Right ventricle myocardium superior (tissue), 1 donor: ENCODE measurements around the gene SLCO2B1. TPM values are rescaled to one million over a fixed set of nuclear protein-coding genes. Genes with fewer than 3 reads are reported as not detected.

ENCODE experiments used
- ATAC-seq: fragments of 200-7000 bp; cut with Tn5 transposase; one replicate; pipeline ENCODE4 v1.9.1; 2020; ENCODE audit warnings: mild to moderate bottlenecking; ENCODE audit not compliant: poor library complexity
- DNase-seq: peaks from one replicate; pipeline ENCODE4 v3.0.0-alpha.2; 2020
- intact Hi-C: fragments of 100-400 bp; cut with DNase I; formaldehyde crosslinking; loops from one replicate; pipeline ENCODE4 v1.11.2; 2022
- total RNA-seq: library from RNA; stranded (reverse); fragmentation: NEBNext Ultra II Directional; extraction: Animal tissue kit (Norgen Biotek cat#: 25700); gene quantifications from one replicate; pipeline ENCODE4 v1.2.1, GENCODE V29; 2021
- donor health status: DM: no; HTN: yes; CAD: no; lungs with severe emphysema.

The SLCO2B1 gene
- total RNA-seq, 1 donor from 2014 or later = 28.2 TPM

DNA sequence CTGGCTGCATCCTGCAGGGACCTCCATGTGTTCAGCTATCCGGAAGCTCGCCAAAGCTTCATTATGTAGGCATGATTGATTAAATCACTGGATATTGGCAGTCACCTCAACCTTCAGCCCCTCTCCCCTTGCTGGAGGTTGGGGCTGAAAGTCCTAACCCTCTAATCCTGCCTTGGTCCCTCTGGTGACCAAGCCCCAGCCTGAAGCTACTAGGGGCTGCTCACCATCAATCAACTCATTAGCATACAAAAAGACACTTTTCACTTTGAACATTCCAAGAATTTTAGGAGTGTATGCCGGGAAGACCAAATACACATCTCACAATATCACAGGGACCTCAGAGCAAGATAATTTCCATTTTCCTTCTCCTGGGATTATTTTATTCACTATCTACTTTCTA, 50.9 kb downstream of the SLCO2B1 start:
- DNase-seq = no peak
- intact Hi-C loops = no loop called here
- no peak for ATAC-seq

DNA sequence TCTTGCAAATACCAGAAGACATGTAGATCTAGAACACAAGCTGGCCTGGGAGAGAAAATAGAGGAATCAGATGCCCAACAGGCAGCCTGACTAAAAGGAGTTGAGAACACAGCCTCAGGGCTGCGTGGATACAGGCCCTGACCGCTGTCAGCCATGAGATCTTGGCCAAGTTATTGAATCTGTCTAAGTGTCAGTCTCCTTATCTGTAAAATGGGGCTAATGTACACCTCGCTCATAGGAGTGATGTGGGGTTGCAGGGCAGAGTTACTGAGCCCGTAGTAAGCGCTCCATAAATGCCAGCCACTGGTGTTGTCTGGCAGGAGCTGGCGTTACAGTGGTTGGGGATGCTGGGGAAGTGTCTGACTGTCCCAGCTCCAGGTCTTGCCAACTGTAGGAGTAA, 51.3 kb downstream of the SLCO2B1 start:
- DNase-seq (no peak), ATAC-seq (no peak)
- intact Hi-C loops = no loop called here

DNA sequence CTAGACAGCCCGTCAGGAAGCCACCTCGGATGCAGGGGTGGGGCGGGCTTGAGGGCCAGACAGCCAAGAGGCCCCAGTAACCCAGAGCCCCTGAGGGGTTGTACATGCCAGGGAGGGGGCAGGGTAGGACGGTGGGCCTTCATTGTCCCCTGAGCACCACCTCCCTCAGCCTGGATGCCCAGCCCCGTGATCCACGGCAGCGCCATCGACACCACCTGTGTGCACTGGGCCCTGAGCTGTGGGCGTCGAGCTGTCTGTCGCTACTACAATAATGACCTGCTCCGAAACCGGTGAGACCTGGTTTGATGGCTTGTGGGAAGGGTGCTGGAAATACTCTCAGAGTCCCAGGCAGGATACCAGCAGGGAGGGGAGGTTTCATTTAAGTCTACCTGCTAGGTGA, 52.2 kb downstream of the SLCO2B1 start:
- intact Hi-C loops = no loop called here

DNA sequence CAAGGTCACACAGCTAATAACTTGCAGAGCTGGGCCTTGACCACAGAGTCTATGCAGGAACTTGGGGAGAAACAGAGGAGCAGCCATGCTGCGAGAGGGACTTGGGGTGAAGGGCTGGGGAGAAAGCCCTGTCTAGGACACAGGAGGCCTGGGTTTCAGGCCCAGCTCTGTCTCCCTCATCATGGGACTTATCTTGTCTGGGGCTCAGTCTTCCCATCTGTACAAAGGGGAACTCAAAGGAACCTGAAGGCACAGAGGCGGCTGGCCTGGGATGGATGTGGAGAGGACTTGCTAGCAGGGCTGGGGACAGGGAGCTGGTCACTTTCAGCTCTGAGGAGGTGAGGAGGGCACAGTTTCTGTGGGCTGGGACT, 52.7 kb downstream of the SLCO2B1 start:
- DNase-seq = no peak
- ATAC-seq = no peak
- intact Hi-C loops = no loop called here

More for the DNA sequence above, 52.2 kb downstream of the SLCO2B1 start:
- ATAC-seq (no peak), DNase-seq (no peak)

DNA sequence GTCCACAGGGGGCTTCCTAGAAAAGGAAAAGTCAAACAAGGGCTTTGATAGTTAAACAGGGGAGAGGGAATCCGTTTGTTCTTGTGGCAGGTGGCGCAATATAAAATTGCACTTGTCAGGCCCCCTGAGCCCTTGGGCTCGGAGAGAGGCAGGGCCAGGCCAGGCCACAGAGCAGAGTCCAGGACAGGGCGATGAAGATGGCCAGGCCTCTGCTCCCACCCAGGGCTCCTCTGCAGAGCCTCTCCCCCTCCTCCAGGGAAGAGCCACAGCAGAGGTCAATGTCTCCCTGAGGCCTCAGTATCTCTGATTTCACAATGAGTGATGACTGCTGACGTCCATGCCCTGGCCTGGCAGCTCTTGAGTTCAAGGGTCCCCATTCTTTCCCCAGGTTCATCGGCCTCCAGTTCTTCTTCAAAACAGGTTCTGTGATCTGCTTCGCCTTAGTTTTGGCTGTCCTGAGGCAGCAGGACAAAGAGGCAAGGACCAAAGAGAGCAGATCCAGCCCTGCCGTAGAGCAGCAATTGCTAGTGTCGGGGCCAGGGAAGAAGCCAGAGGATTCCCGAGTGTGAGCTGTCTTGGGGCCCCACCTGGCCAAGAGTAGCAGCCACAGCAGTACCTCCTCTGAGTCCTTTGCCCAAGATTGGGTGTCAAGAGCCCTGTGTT, 53.2 kb downstream of the SLCO2B1 start:
- no peak for ATAC-seq
- DNase-seq = no peak
- intact Hi-C loops = no loop called here

DNA sequence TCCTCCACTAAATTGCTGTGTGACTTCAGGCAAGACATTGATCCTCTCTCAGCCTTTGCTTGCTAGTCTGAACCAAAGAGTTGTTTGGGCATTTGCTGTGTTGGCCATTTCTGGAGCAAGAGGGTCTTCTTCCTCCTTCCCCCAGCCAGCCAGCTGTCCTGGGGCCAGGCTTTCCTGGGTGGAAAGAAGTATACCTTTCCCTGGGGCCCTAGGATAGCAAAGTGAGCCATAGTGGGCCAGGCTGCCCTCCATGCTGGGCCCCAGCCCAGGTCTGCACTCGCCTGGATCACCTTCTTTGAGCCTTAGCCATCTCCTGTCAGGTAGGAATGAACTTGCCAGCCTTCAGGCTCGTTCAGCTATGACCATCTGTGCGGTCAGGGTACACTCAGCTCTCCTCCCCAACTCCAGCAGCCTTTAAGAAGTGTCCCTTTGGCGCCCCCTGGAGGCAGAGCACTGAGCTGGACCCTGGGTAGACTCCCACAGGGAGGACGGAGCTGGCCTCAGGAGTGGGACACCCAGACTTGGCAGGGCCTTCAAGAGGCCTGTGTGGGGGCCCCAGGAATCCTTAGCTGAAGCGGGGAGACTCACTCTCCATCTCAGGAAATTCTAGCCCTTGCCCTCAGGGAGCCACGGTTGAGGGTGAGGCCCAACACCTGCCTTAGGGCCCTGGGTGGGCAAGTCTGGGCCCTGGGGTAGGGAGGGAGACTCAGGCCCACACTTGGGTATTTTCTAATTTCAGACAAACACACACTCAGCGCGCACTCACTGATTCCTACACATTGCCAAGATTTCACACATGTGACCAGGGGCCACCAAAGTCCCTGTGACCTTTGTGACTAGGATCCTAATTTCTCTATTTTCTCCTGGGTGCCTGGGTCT, 54.0 kb downstream of the SLCO2B1 start:
- intact Hi-C loops = loop anchor here (1.0 kb wide), 1 partner anchor 60 kb away; no protein-coding TSS in a partner anchor
- peak; percentile 95 for DNase-seq
- peak; percentile 94 for ATAC-seq

DNA sequence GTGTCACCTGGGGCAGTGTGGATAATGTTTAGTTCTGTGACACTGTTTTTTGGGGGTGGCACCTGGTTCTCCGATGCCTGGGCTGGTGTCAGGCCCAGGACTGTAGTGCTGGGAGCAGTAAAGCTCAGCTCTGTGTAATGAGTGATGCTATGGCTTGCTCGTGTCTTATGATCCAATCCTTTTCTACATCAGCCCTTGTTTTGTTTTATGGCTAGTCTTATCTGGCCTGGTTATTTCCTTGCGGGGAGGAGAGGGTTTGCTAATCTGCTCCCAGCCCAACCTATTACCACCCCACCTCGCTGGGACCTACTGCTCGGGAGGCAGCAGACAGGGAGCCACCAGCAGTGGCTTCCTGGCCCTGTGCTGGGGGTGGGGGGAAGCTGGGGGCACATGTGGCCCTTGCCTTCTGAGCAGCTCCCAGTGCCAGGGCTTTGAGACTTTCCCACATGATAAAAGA, 54.7 kb downstream of the SLCO2B1 start:
- intact Hi-C loops = loop anchor here (1.0 kb wide), 1 partner anchor 60 kb away; no protein-coding TSS in a partner anchor
- DNase-seq (no peak), ATAC-seq (no peak)

DNA sequence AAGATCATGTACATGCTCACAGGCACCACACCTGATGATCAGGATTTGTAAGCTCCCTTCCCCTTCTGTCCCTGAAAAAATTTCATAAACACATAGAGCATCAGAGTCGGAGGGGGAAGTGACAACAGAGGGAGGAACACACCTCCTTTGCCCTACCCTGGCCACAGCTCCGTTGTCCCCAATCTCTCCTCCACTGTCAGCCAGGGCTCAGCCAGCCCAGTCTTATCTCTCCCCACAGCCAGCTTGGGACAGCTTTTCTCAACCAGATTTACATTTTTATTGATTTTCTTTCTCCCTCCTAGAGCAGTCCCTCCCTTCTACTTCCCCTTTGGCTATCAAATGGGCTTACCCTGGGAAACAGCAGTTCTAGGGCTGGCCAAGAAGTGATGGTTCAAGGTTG, 57.5 kb downstream of the SLCO2B1 start:
- intact Hi-C loops = no loop called here
- ATAC-seq = no peak
- no peak for DNase-seq

DNA sequence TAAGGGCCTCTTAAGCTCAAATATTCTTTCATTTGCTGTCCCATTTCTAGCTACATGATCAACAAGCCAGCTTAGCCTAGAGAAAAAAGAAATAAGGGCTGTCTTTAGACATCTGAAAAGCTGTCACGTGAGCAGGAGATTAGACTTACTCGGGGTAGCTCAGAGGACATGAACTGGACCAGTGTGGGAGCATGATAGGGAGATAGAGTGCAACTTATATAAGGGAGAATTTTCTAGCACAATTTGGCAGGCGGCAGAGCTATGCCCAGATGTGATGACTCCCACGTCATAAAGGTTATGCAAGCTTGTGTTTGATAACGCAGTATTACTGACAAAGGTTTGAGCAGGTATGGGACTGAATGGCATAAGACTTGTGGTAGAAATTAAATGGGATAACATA, 61.5 kb downstream of the SLCO2B1 start:
- no peak for DNase-seq
- intact Hi-C loops = no loop called here
- ATAC-seq = no peak

DNA sequence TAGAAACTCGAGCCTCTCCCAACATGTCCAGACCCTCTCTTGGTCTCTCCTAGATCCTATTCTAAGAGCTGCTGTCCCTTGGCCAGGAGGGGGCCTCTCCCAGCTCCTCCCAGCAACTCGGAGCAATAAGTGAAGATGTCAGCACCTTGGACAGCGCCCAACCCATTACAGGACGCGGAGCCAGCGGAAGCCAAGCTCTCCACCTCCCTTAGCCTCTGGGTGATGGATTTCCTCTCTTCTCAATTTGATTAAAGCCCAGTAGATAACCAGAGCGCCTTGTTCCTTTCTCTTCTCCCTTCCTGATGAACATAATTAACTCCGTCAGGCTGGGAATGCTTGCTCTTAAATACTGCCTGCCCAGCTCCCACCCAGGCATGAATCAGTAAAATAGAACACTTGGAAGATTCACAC, 63.5 kb downstream of the SLCO2B1 start:
- peak; percentile 83 for DNase-seq
- intact Hi-C loops = no loop called here
- peak; percentile 81 for ATAC-seq

DNA sequence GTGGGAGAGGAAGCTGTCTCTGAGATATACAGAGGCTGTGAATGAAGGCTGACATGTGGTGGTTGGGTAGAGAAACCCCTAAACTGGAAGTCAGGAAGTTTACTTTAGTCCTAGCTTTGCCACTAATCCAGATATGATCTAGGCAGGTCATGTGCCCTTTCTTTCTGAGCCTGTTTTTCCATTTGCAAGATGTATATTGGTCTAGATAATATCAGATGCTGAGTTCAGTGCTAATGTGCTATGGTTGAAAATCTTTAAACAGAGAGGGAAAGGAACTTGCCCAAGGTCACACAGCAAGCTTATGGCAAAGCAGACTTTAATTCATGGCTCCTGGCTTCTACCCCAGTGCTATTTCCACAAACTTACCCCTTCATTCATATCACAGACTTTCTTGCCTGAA, 63.9 kb downstream of the SLCO2B1 start:
- no peak for ATAC-seq
- intact Hi-C loops = no loop called here
- no peak for DNase-seq

DNA sequence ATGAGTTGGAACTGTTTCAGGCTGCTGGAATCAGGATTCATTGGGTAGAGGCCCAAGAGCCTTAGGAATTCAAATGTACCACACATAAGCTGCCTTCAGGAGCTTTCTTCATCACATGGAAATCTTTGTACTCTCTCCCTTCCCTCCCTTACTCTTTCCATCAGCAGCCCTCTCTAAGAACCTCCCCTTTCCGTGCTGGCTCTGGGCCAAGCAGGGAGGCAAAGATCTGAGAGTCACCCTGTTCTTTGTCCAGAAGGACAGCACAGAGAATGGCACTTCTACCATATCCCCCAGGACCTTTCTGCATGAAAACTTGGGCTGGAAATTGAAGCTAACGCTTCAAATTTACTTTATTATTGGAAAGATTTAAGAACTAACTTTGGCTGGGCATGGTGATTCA, 69.0 kb downstream of the SLCO2B1 start:
- ATAC-seq (no peak), DNase-seq (no peak)
- intact Hi-C loops = no loop called here

DNA sequence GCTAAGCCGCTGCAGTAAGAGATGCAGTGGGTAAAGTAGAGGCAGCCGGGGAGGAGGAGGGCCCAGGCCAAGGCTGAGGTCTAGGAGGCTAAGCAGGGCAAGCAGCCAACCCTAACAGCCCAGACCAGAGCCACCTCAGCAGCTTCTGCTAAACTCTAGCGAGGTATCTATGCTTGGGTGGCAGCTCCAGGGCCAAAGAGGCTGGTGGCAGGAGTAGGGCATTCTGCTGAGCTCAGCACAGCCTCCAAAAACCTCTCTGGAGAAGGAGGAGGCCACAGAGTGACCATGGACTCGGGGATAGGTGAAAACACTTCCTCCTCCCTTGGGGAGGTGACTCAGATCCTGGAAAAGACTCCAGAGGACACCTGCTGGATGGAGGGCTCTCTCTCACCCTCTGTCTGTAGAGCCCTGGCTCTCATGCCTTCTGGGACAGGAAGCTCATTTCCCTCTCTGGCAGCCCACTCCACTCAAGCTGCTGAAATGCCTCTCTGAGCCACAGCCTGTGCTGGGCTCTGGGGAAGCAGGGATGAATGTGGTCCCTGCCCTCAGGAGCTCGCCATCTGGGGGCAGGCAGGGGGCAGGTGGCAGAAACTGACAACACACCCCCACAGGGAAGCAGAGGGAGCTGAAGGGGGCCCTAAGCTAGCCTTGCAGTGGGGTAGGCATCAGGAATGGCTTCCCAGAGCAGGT, 73.2 kb downstream of the SLCO2B1 start:
- intact Hi-C loops = no loop called here
- ATAC-seq (no peak), DNase-seq (no peak)

DNA sequence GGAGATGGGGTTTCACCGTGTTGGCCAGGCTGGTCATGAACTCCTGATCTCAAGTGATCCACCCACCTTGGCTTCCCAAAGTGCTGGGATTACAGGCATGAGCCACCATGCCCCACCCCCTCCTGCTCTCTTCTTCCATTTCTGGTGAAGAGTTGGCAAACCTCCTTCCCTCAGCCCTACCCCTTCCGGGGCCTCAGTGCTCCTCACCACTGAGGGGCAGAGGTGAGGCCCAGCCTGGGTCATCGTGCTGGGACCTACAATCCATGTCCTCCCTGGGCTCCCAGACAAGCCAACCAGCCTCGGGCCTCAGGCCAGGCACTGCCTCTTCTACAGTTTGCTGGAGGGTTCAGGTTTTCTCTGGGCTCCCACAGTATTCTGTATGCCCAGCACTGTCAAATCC, 74.9 kb downstream of the SLCO2B1 start:
- intact Hi-C loops = no loop called here
- DNase-seq (no peak), ATAC-seq (no peak)

DNA sequence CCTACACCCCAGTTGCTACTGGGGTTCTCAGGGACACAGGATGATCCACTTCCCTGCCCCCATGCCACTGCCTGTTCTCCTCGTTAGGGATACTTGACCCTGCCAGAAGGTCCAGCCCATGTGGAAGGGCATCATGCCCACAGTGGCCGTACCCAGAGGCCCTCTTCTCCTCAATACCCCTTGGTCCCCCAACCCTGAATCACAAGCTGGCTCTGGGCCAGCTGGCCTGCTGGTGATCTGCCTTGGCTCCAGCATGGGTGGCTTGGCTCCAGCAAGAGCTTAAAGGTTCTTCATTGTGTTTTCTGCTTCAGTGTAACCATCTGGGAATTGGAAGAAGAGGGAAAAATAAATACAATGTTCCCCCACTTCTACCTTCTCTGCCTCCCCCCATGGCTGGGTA, 78.6 kb downstream of the SLCO2B1 start:
- DNase-seq (no peak), ATAC-seq (no peak)
- intact Hi-C loops = no loop called here

DNA sequence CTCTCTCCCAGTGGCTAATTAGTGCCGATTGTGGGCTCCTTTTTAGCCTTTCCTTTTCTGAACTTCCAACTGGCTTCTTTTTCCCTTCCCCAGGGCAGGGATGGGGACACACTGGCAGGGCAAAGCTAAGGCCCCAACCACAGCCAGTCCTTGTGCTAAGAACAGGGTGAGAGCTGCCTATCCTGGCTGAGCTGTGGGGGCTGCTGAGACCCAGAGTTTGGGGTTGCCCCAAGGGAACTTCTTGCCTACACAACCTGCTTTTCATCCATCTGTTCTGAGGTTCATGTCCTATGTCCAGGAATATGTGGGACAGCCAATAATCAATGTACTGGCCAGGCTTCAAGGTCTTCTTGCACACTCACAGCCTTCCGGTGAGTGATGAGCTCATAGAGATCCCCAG, 79.7 kb downstream of the SLCO2B1 start:
- DNase-seq = no peak
- intact Hi-C loops = no loop called here
- no peak for ATAC-seq

DNA sequence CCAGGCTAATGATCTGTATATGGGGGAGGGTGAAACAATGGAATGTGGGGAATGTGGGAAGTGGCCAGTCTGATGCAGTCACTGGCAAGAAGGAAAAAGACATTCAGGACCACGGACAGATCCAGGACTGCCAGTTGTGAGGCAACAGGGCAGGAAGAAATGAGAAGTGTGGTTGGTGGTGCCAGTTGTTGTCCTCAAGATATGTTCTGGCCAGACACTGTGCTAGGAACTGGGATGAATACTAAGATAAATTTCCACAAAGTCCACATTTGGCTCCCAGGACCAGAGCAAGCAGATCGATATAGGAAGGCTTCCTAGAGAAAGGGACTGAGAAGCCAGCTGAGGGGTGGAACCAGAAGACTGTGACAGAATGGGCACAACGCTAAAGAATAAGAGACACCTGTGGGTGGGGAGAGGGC, 82.9 kb downstream of the SLCO2B1 start:
- no peak for DNase-seq
- intact Hi-C loops = no loop called here
- ATAC-seq = no peak

DNA sequence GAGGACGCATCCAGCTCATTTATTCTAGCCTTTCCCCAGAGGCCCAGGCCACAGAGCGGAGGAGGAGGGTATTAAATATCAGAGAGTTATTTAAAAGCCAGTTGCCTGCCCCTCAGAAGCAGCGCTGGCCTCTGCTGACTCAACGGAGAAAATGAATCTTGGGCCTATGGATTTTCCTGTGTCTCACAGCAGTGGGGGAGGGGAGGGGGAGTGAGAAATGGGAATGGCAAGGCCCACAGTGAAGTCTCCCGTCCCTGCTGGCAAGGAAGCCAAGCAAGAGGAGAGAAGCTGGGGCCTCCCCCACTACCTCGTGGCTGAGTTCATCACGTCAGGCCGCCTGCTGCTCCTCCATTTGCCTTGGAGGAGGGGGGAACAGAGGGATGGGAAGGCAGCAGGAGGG, 85.2 kb downstream of the SLCO2B1 start:
- DNase-seq (no peak), ATAC-seq (no peak)
- intact Hi-C loops = no loop called here

DNA sequence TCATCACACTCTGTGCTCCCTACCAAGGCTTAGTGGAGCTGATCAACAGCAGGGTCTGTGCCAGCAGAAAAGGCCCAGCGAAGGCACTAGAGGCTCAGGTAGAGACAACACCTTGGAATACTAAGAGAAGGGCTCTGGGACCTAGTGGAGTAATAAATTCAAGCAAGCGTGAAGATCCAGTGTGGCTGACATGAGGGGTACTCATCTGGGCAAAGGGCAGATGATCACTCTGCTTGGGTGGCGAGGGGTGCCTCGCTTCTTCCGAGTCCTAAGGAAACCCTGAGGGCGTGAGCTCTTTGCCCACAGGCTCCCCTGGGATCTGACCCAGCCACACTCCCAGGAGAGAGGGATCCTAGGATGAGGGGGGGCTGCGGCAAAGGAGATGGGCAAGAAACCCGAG, 86.1 kb downstream of the SLCO2B1 start:
- no peak for ATAC-seq
- no peak for DNase-seq
- intact Hi-C loops = no loop called here
